Central memory CD8-positive, alpha-beta T cell (primary cell): Measurements from ENCODE around the gene SPATA2.

Experiments
- ATAC-seq: fragments of 150-1000 bp; cut with Tn5 transposase; replicated peaks from 2 replicates; pipeline ENCODE4 v1.10.0; 2022; ENCODE audit warnings: mild to moderate bottlenecking, moderate FRiP score, moderate number of reproducible peaks; ENCODE audit not compliant: poor library complexity, severe bottlenecking; ENCODE audit errors: extremely low read depth
- DNase-seq, 2 donors: peaks; one replicate each; pipeline ENCODE4 v3.0.0; 2021; ENCODE audit warnings: low spot score in 2 of 2
- H3K27ac Mint-ChIP-seq: one replicate; pipeline ENCODE4 v1.8.0; 2022; ENCODE audit warnings: low read depth, mild to moderate bottlenecking, moderate library complexity, mixed read lengths
- H3K27me3 Mint-ChIP-seq: one replicate; pipeline ENCODE4 v1.8.0; 2022; ENCODE audit warnings: mixed read lengths
- H3K36me3 Mint-ChIP-seq: one replicate; pipeline ENCODE4 v1.8.0; 2022; ENCODE audit warnings: mild to moderate bottlenecking, moderate library complexity, mixed read lengths; ENCODE audit not compliant: insufficient read depth
- H3K4me1 Mint-ChIP-seq: one replicate; pipeline ENCODE4 v1.8.0; 2022; ENCODE audit warnings: mixed read lengths
- H3K4me3 Mint-ChIP-seq: one replicate; pipeline ENCODE4 v1.8.0; 2022; ENCODE audit warnings: mild to moderate bottlenecking, moderate library complexity, mixed read lengths
- H3K9me3 Mint-ChIP-seq: one replicate; pipeline ENCODE4 v1.8.0; 2022; ENCODE audit warnings: mixed read lengths

SPATA2 gene

DNA sequence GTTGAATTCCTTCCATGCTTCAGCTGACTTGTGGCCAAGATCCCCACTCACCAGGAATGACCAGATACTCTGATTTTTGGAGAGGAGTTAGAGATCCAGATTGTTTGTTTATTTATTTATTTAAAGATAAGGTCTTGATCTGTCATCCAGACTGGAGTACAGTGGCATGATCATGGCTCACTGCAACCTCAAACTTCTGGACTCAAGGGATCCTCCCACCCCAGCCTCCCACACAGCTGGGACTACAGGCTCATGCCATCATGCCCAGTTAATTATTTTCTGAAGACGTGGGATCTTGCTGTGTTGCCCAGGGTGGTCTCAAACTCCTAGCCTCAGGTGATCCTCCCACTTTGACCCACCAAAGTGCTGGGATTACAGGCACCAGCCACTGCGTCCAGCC is 4.1 kb upstream of the SPATA2 start:
- no peaks in the 10 kb centered on the region for H3K9me3 Mint-ChIP-seq
- H3K4me3 Mint-ChIP-seq: no peak overlapping the region
- peaks cover 22% of the 10 kb centered on the region for H3K36me3 Mint-ChIP-seq
- H3K4me1 Mint-ChIP-seq: peaks cover 26% of the 10 kb centered on the region
- no peak for DNase-seq
- no peak overlapping the region for H3K27ac Mint-ChIP-seq
- H3K27me3 Mint-ChIP-seq: peaks cover 7% of the 10 kb centered on the region
- no peak for ATAC-seq

GRCh38 chr20:49919009-49919408 is 3.7 kb upstream of the SPATA2 start:
- DNase-seq (no peak), ATAC-seq (no peak)
- peaks cover 7% of the 10 kb centered on the region for H3K27me3 Mint-ChIP-seq
- H3K36me3 Mint-ChIP-seq: peaks cover 24% of the 10 kb centered on the region
- H3K4me1 Mint-ChIP-seq: peaks cover 30% of the 10 kb centered on the region
- no peak overlapping the region for H3K4me3 Mint-ChIP-seq
- H3K9me3 Mint-ChIP-seq: no peaks in the 10 kb centered on the region
- H3K27ac Mint-ChIP-seq: no peak overlapping the region

- no peak overlapping the region for H3K4me3 Mint-ChIP-seq
- H3K27me3 Mint-ChIP-seq: peaks cover 4% of the 10 kb centered on the region
- no peak for ATAC-seq
- H3K36me3 Mint-ChIP-seq: peaks cover 24% of the 10 kb centered on the region
- no peak overlapping the region for H3K27ac Mint-ChIP-seq
- no peaks in the 10 kb centered on the region for H3K9me3 Mint-ChIP-seq
- DNase-seq: no peak
- peaks cover 34% of the 10 kb centered on the region for H3K4me1 Mint-ChIP-seq
Measured at GRCh38 chr20:49918446-49918845, 3.1 kb upstream of the SPATA2 start.

GRCh38 chr20:49916146-49917002 is 1.0 kb upstream of the SPATA2 start:
- Mint-ChIP-seq H3K4me3 (peak overlapping the region; percentile 95), H3K27ac (peak overlapping the region; percentile 100), H3K4me1 (peaks cover 34% of the 10 kb centered on the region), H3K27me3 (no peaks in the 10 kb centered on the region), H3K36me3 (peaks cover 24% of the 10 kb centered on the region), H3K9me3 (no peaks in the 10 kb centered on the region)
- ATAC-seq (no peak), DNase-seq (no peak)

GRCh38 chr20:49915118-49915379 is 280 bp downstream of the SPATA2 start:
- DNase-seq: no peak
- Mint-ChIP-seq H3K36me3 (peaks cover 24% of the 10 kb centered on the region), H3K4me1 (peaks cover 38% of the 10 kb centered on the region), H3K4me3 (peak overlapping the region; percentile 95), H3K27me3 (no peaks in the 10 kb centered on the region), H3K27ac (peak overlapping the region; percentile 100), H3K9me3 (no peaks in the 10 kb centered on the region)
- ATAC-seq: peak; percentile 70

GRCh38 chr20:49914310-49915117 is 815 bp downstream of the SPATA2 start:
- Mint-ChIP-seq H3K4me1 (peaks cover 38% of the 10 kb centered on the region), H3K36me3 (peaks cover 27% of the 10 kb centered on the region), H3K27me3 (no peaks in the 10 kb centered on the region), H3K9me3 (no peaks in the 10 kb centered on the region), H3K4me3 (peak overlapping the region; percentile 95), H3K27ac (peak overlapping the region; percentile 100)
- peak; percentile 11 for ATAC-seq
- DNase-seq: peak; percentile 24 to 30

GRCh38 chr20:49913399-49914047 is 1.8 kb downstream of the SPATA2 start:
- ATAC-seq (no peak), DNase-seq (no peak)
- H3K4me3 Mint-ChIP-seq: peak overlapping the region; percentile 95
- peaks cover 30% of the 10 kb centered on the region for H3K36me3 Mint-ChIP-seq
- peak overlapping the region; percentile 100 for H3K27ac Mint-ChIP-seq
- H3K27me3 Mint-ChIP-seq: no peaks in the 10 kb centered on the region
- H3K9me3 Mint-ChIP-seq: no peaks in the 10 kb centered on the region
- peaks cover 38% of the 10 kb centered on the region for H3K4me1 Mint-ChIP-seq

DNA sequence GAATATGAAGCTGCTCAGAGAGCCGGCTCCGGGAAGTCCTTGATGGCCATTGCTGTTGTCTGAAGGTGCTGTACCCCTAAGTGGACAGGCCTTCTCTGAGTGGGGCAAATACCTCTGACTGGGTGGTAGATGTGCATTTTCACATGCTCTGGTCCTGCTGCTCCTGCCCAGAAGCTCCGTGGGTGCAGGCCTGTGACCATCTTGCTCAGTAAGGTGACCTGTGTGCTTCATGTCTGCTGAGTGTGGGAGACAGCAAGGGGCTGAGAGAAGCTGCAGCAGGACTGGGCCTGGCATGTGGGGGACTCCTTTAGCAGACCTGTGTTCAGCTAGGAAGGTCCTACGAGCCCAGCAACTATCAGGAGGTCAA is 5.0 kb downstream of the SPATA2 start:
- H3K36me3 Mint-ChIP-seq: peaks cover 30% of the 10 kb centered on the region
- H3K4me3 Mint-ChIP-seq: no peak overlapping the region
- H3K9me3 Mint-ChIP-seq: no peaks in the 10 kb centered on the region
- DNase-seq (no peak), ATAC-seq (no peak)
- H3K27ac Mint-ChIP-seq: no peak overlapping the region
- peaks cover 19% of the 10 kb centered on the region for H3K4me1 Mint-ChIP-seq
- H3K27me3 Mint-ChIP-seq: no peaks in the 10 kb centered on the region

DNA sequence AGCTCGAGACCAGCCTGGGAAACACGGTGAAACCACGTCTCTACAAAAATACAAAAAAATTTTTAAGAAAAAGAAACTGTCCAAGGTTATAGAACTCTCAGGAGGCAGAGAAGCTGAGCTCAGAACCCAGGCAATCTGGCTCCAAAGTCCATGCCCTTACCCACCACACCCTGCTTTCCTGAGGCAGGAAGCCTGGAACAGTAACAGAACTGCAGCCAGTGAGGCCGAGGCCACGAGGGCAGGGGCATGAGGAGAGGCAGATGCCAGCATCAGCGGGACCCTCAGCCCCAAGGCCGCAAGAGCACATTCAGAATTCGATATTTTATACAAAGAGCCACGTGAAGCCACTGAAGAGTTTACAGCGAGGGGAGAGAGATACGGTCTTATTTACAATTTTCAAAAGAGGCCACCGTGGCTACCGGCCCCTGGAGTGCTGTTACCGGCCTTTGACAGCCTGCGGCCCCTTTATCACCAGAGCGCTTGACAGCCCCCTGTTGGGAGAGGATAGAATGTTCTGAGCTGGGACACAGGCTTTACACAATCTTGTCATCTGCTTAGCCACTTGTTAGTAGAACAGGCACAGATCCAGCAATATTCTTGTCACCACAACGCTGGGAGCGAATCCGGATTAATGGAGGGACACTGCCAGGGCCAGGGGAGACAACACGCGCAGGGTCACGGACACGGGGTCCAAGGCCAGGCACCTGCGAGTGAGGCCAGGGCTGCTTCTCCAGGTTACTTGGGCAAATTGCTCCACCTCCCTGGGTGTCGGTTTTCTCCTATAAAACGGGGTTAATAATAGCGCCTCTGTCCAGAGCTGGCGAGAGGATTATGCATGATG is 5.6 kb downstream of the SPATA2 start:
- H3K4me3 Mint-ChIP-seq: no peak overlapping the region
- H3K27ac Mint-ChIP-seq: peak overlapping the region; percentile 78
- no peak for ATAC-seq
- H3K4me1 Mint-ChIP-seq: peaks cover 15% of the 10 kb centered on the region
- H3K9me3 Mint-ChIP-seq: no peaks in the 10 kb centered on the region
- DNase-seq: no peak
- peaks cover 29% of the 10 kb centered on the region for H3K36me3 Mint-ChIP-seq
- H3K27me3 Mint-ChIP-seq: no peaks in the 10 kb centered on the region

- Mint-ChIP-seq H3K9me3 (no peaks in the 10 kb centered on the region), H3K27ac (peak overlapping the region; percentile 73), H3K27me3 (no peaks in the 10 kb centered on the region), H3K36me3 (peaks cover 32% of the 10 kb centered on the region), H3K4me1 (peaks cover 5% of the 10 kb centered on the region), H3K4me3 (no peak overlapping the region)
- ATAC-seq (no peak), DNase-seq (no peak)
Measured at GRCh38 chr20:49908258-49908565, 7.1 kb downstream of the SPATA2 start.

DNA sequence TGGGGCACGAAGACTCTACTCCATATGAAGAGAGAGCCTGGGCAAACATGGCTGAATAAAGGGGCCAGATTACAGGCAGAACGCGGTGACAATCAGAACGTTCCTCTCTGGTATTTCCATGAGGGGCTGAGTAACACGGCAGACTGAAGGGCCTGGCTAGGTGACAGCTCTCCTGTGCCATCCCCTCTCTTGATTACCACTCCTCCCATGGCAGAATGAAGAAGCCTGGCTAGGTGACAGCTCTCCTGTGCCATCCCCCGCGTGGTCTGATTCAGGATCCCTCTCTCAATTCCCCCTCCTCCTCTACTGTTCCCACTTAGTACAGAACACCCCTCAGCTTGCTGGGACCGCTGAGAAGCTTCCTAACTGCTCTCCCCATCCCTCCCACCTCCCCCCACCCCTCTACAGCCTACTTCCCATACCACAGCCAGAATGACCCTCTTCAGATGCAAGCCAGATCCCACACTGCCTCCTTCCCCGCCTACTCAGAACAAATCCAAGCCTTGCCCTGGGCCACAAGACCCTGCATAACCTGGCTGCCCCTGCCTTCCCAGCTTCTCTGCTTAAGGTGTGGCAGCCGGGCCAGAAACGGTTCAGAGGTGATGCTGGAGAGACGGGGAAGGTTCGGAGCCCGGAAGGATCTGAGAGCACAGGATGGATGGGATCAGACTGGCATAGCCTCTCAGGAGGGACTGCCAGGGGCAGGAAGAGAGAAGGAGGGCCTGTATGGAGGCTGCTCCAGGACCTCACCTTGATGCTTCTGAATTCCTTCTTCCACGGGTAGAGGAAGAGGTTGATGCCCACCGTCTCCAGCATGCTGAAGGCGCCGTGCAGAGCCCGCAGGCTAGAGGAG is 7.7 kb downstream of the SPATA2 start:
- Mint-ChIP-seq H3K9me3 (no peaks in the 10 kb centered on the region), H3K4me3 (no peak overlapping the region), H3K27ac (no peak overlapping the region), H3K4me1 (peaks cover 5% of the 10 kb centered on the region), H3K27me3 (no peaks in the 10 kb centered on the region), H3K36me3 (peaks cover 34% of the 10 kb centered on the region)
- ATAC-seq: no peak
- no peak for DNase-seq
